Measurements from ENCODE around the gene FEM1C.

FEM1C gene

DNA sequence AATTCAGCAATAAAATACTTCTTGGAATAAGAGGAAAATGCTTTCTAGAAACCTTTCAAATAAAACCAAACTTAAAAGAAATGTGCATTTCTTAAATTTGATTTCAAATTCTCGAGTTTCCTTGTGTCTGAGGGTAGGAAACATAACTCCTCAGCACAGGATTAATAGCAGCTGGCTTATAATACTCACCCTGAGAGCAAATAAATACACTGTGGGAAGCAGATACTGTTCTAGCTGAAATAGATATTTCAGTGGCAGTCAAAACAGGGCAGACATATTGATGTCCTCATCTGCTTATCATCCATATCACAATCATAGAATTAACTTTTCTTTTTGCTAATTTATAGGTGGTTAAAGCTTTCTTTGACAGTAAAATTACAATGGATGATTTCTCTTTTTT, 24.1 kb upstream of the FEM1C start:
- Histone ChIP-seq H3K4me3 (replicated peaks; ENCODE audit: insufficient read depth, low read length) (no peak overlapping the region), H3K27me3 (ENCODE audit: insufficient read depth, poor library complexity, severe bottlenecking) (no peaks in the 10 kb centered on the region), H3K27ac (replicated peaks) (no peak overlapping the region)
- no peak for DNase-seq (ENCODE audit: low read depth in 1 of 2, low spot score in 1 of 2)
- TF ChIP-seq, protein P1, sequence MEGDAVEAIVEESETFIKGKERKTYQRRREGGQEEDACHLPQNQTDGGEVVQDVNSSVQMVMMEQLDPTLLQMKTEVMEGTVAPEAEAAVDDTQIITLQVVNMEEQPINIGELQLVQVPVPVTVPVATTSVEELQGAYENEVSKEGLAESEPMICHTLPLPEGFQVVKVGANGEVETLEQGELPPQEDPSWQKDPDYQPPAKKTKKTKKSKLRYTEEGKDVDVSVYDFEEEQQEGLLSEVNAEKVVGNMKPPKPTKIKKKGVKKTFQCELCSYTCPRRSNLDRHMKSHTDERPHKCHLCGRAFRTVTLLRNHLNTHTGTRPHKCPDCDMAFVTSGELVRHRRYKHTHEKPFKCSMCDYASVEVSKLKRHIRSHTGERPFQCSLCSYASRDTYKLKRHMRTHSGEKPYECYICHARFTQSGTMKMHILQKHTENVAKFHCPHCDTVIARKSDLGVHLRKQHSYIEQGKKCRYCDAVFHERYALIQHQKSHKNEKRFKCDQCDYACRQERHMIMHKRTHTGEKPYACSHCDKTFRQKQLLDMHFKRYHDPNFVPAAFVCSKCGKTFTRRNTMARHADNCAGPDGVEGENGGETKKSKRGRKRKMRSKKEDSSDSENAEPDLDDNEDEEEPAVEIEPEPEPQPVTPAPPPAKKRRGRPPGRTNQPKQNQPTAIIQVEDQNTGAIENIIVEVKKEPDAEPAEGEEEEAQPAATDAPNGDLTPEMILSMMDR (IDR thresholded peaks at IDR 0.05; ENCODE audit: insufficient read depth, low read length) = no peak
- TF ChIP-seq POLR2AphosphoS5 (IDR thresholded peaks at IDR 0.05; ENCODE audit: low read depth) = no peak
- no peak for TF ChIP-seq SPI1 (IDR thresholded peaks at IDR 0.05; ENCODE audit: borderline replicate concordance, low read depth)
- TF ChIP-seq, protein P2, sequence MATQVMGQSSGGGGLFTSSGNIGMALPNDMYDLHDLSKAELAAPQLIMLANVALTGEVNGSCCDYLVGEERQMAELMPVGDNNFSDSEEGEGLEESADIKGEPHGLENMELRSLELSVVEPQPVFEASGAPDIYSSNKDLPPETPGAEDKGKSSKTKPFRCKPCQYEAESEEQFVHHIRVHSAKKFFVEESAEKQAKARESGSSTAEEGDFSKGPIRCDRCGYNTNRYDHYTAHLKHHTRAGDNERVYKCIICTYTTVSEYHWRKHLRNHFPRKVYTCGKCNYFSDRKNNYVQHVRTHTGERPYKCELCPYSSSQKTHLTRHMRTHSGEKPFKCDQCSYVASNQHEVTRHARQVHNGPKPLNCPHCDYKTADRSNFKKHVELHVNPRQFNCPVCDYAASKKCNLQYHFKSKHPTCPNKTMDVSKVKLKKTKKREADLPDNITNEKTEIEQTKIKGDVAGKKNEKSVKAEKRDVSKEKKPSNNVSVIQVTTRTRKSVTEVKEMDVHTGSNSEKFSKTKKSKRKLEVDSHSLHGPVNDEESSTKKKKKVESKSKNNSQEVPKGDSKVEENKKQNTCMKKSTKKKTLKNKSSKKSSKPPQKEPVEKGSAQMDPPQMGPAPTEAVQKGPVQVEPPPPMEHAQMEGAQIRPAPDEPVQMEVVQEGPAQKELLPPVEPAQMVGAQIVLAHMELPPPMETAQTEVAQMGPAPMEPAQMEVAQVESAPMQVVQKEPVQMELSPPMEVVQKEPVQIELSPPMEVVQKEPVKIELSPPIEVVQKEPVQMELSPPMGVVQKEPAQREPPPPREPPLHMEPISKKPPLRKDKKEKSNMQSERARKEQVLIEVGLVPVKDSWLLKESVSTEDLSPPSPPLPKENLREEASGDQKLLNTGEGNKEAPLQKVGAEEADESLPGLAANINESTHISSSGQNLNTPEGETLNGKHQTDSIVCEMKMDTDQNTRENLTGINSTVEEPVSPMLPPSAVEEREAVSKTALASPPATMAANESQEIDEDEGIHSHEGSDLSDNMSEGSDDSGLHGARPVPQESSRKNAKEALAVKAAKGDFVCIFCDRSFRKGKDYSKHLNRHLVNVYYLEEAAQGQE (IDR thresholded peaks at IDR 0.05; ENCODE audit: insufficient replicate concordance, low read depth) = no peak
- no peak for TF ChIP-seq GABPA (IDR thresholded peaks at IDR 0.05; ENCODE audit: low read depth)

DNA sequence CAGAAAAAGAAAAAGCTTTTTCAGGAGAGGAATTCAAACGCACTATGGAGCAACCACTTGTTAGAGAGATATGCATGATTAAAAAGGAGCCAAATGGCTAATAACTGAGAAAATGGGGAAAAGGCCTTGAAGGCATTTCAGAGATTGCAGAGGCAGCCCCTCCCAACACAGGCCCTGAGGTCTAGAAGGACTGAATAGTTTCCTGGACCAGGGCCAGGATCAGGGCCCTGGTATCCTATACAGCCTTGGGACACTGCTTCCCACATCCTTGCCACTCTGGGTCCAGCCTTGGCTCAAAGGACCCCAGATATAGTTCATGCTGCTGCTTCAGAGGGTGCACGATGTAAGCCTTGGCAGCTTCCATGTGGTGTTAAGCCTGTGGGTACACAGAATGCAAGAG, 20.7 kb upstream of the FEM1C start:
- TF ChIP-seq, protein P1 (IDR thresholded peaks at IDR 0.05; ENCODE audit: insufficient read depth, low read length) = no peak
- TF ChIP-seq POLR2AphosphoS5 (IDR thresholded peaks at IDR 0.05; ENCODE audit: low read depth) (no peak), GABPA (IDR thresholded peaks at IDR 0.05; ENCODE audit: low read depth) (no peak), SPI1 (IDR thresholded peaks at IDR 0.05; ENCODE audit: borderline replicate concordance, low read depth) (no peak)
- TF ChIP-seq, protein P2 (IDR thresholded peaks at IDR 0.05; ENCODE audit: insufficient replicate concordance, low read depth) = no peak
- Histone ChIP-seq H3K4me3 (replicated peaks; ENCODE audit: insufficient read depth, low read length) (no peak overlapping the region), H3K27me3 (ENCODE audit: insufficient read depth, poor library complexity, severe bottlenecking) (no peaks in the 10 kb centered on the region), H3K27ac (replicated peaks) (no peak overlapping the region)
- no peak for DNase-seq (ENCODE audit: low read depth in 1 of 2, low spot score in 1 of 2)

DNA sequence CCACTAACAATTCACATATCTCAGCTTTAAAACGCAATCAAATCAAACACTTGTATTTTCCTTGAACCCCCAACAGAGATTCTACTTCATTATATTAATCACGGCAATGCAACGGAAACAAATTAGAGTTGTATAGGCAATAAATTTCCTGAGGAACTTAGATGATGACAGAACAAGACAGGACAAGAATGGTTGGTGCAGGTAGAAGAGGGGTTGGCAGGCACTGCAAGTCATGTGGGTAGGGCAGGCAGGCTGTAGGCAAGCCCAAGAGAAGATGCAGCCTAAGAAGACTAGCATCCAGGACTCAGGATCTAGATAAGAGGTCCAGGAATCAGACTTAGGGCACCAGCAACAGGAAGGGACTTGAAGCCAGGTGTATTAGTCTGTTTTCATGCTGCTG, 16.6 kb upstream of the FEM1C start:
- H3K27ac ChIP-seq (replicated peaks) = no peak overlapping the region
- H3K4me3 ChIP-seq (replicated peaks; ENCODE audit: insufficient read depth, low read length) = no peak overlapping the region
- TF ChIP-seq, protein P2 (IDR thresholded peaks at IDR 0.05; ENCODE audit: insufficient replicate concordance, low read depth) = no peak
- TF ChIP-seq, protein P1 (IDR thresholded peaks at IDR 0.05; ENCODE audit: insufficient read depth, low read length) = no peak
- no peak for TF ChIP-seq POLR2AphosphoS5 (IDR thresholded peaks at IDR 0.05; ENCODE audit: low read depth)
- TF ChIP-seq GABPA (IDR thresholded peaks at IDR 0.05; ENCODE audit: low read depth) = no peak
- no peak for TF ChIP-seq SPI1 (IDR thresholded peaks at IDR 0.05; ENCODE audit: borderline replicate concordance, low read depth)
- no peak for DNase-seq (ENCODE audit: low read depth in 1 of 2, low spot score in 1 of 2)
- no peaks in the 10 kb centered on the region for H3K27me3 ChIP-seq (ENCODE audit: insufficient read depth, poor library complexity, severe bottlenecking)
